Activated CD8-positive, alpha-beta memory T cell treated with anti-CD3 and anti-CD28 coated beads for 36 hours (primary cell): ENCODE results near the gene RNF31. TPM values are rescaled to one million over a fixed set of nuclear protein-coding genes. Genes with fewer than 3 reads are reported as not detected.

Source experiments
- CTCF ChIA-PET: fragments of 350-600 bp; sonication (Branson Sonifier 250); formaldehyde crosslinking; loops from one replicate; lab custom pipeline; 2021; ENCODE audit warnings: antibody characterized with exemption; lab: Charles Lee
- POLR2A ChIA-PET: fragments of 350-600 bp; sonication (Branson Sonifier 250); formaldehyde crosslinking; loops from one replicate; lab custom pipeline; 2021; ENCODE audit warnings: antibody characterized with exemption; lab: Charles Lee
- total RNA-seq, 2 experiments: library from RNA; stranded (reverse); gene quantifications; one replicate each; pipeline ENCODE4 v1.2.3, GENCODE V29; 2021

RNF31 gene
- total RNA-seq, 2 experiments from 2014 or later = 75.5 to 80.8 TPM

DNA sequence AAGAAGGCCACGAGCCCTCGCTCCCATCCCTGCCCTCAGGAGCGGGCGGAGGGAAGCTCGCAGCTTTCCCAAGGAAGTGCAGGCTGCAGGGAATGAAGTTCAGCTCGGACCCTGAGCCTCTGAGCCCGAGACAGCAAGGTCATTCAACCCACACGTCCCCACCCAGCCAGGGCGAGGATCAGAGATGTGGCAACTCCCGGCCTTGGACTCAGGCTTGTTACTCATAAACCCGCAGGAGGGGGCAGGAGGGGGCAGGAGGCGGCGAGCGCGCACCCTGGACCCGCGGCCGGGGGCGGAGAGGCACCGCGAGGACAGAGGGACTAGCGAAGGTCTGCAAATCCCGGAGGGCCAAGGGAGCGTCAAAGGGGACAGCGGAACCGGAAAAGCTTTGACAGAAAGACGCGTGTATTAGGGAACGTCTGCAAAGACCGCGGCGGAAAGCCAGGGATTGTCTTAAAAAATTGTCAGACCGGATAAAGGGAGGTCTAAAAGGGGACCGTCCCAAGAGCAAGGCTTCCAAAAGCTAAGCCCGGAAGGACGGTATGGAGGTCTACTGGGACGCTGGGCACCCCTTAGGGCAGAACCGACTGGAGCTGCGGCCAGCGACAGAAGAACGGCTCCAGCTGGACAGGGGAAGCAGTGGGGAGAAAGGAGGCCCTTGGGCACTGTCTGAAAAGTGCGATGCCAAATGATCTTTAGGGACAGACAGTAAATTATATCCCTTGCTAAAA lies 33.3 kb upstream of the RNF31 start:
- ChIA-PET POLR2A (interaction anchor here (1.0 to 3.6 kb wide), 9 partner anchors 19 to 128 kb away, joined by 3 to 31 read pairs (median 10); partner anchors contain the start of genes CHMP4A, EMC9, IRF9 and PCK2), CTCF (interaction anchor here (0.6 to 3.2 kb wide), 10 partner anchors 14 to 1183 kb away, joined by 3 to 13 read pairs (median 4); partner anchors contain the start of genes EMC9, IRF9, PSME1 and PSME2)

DNA sequence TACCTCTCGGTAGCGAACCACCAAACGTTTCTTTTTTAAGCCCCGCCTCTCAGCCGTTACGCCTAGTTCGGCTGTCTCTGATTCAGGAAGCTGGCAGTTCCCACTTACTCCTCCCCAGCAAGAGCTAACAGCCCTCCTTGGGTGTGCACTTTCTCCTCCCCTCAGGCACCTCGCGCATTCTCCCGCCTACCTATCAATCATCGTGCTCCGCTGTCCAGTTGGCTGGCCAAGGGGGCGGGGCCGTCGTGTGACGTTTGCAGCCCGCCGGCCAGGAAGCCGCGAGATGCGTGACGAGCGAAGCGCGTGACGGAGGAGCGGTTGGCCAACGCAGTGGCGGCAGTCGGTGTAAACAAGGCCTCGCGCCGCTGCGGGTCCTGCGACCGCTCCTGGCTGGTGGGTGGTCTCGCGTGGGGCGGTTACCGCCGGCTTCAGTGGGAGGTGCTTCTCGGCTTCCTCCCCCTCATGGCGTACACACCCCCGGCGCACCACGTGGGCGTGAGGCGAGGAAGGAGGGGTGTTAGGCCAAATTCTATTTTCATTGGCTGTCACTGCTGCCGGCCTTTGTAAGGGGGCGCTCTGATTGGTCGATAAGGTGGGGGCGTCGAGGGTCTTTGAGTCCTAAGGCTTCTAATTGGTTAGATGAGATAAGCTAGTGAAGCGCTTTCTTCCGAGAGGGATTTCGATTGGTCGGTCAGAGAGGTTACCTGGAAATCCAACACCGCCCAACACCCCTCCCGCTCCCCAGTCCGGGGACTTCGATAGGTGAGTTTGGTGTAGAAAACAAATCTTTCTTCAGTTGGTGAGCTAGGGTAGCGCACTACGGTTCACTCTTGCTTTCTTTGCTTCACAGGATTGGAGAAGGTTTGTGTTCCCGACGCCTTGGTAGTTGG lies 32.5 kb upstream of the RNF31 start, which contains the start of the genes DCAF11 and NRL:
TSS of gene DCAF11 (plus strand) at position 246 of the 890 bp plus-strand sequence. CDS start 818 bp downstream, outside the sequence.
TSS of gene NRL (minus strand) at position 418 of the 890 bp plus-strand sequence. CDS start 32,101 bp downstream, outside the sequence.
- CTCF ChIA-PET = interaction anchor here (0.6 to 3.2 kb wide), 12 partner anchors 12 to 218 kb away, joined by 3 to 13 read pairs (median 6); partner anchors contain the start of genes EMC9, IRF9, PSME1 and PSME2
- POLR2A ChIA-PET = interaction anchor here (1.0 to 3.6 kb wide), 10 partner anchors 20 to 128 kb away, joined by 3 to 31 read pairs (median 9); partner anchors contain the start of genes CHMP4A, EMC9, IRF9 and PCK2

DNA sequence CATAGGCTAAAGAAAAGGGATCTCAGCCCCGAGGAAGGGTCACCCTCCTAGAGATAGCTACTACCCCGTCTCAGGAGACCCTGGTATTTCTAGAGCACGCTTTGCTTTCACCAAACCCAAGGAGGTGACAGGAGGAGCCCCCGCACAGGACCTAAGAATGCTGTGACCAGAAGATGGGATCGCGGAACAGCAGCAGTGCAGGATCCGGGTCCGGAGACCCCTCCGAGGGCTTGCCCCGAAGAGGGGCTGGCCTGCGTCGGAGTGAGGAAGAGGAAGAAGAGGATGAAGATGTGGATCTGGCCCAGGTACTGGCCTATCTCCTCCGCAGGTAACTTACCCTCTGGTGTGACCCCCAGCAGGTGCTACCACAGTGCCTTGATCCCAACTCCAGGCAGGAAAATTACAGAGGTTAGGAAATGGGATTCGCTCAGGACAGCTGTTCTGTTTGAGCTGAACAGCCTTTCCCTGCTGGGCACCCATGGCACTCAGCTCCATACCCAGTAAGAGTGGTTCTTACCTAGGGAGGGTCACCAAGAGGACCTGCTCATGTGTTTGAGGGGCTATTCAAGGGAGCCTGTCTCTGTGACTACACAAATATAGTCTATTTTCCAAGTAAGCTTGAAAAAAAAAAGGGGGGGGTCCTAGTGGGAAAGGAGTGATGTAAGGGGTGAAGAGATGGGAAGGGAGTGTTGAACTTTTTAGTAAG lies 31.7 kb upstream of the RNF31 start:
- CTCF ChIA-PET = interaction anchor here (0.6 to 3.2 kb wide), 7 partner anchors 11 to 217 kb away, joined by 3 to 13 read pairs (median 6); partner anchors contain the start of genes IRF9, PSME1, PSME2 and RNF31

DNA sequence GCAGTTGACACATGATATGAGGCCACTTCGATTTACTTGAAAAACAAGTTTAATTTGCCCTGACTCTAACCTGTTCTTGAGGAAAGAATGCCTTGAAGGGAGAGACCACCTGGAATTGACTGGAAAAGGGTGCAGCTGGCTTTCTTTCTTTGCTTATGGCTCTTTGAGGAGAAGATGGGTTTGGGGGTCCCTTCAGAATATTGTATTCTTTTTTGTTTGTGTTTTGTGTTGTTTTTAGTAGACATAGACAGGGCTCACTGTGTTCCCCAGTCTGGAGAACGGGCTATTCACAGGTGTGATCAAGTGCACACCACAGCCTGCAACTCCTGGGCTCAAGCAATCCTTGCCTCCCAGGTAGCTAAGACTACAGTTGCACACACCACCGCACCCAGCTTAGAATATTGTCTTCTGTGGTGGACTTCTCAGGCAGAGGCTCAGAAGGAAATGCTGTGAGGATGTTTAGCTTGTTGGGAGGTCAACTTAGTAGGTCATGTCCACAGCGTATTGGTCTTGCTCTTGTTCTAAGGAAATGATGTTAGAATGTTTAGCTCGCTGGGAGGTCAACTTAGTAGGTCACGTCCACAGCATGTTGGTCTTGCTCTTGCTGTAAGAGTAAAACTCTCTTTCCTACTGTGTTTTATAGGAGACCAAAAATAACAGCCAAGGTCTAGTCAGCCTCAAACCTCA lies 31.0 kb upstream of the RNF31 start:
- POLR2A ChIA-PET = interaction anchor here (1.0 to 3.6 kb wide), 3 partner anchors 20 to 25 kb away, joined by 4 to 31 read pairs (median 24); partner anchors contain the start of genes EMC9, PCK2 and PSME1
- CTCF ChIA-PET = interaction anchor here (1.6 to 3.2 kb wide), 5 partner anchors 11 to 44 kb away, joined by 4 to 13 read pairs (median 6); partner anchors contain the start of genes IRF9, PSME1 and PSME2

More for the DNA sequence above, 31.7 kb upstream of the RNF31 start:
- POLR2A ChIA-PET = interaction anchor here (1.0 to 3.6 kb wide), 8 partner anchors 21 to 98 kb away, joined by 4 to 31 read pairs (median 13); partner anchors contain the start of genes CHMP4A, EMC9, IRF9 and PCK2

DNA sequence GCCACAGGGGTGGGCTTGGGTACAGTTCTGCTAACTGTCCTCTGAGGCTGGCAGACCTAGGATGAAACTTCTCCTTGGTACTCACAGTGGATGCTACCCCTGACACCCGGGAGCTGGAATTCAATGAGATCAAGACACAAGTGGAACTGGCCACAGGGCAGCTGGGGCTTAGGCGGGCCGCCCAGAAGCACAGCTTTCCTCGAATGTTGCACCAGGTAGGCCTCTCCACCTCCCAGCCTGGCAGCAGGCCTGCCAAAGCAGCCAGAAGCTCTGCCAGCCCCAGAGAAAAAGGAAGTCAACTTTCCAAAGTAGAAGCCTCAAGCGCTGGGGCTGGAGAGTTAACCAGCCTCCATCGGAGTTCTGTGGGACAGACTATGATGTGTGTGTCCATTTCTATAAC lies 30.1 kb upstream of the RNF31 start:
- CTCF ChIA-PET = interaction anchor here (0.8 to 1.8 kb wide), 2 partner anchors 22 to 44 kb away, joined by 3 to 4 read pairs; partner anchors contain the start of gene IRF9
- POLR2A ChIA-PET = interaction anchor here (1.5 kb wide), 1 partner anchor 19 kb away, joined by 4 read pairs; the partner anchor contains the start of gene PSME1

DNA sequence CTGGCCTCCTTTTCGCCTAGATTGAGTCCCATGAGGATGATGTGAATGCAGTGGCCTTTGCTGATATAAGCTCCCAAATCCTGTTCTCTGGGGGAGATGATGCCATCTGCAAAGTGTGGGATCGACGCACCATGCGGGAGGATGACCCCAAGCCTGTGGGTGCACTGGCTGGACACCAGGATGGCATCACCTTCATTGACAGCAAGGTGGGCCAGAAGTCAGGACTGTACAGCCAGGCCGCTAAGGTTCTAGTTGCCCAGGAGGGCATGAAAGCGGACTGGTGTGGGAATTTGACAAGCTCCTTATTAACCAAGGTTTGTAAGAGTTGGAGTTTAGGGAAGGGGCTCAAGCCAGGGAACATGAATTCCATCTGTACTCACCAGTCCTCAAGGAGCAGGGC lies 27.6 kb upstream of the RNF31 start:
- CTCF ChIA-PET = interaction anchor here (0.8 to 1.2 kb wide), 2 partner anchors 18 to 43 kb away, joined by 3 read pairs; no protein-coding TSS in a partner anchor
- POLR2A ChIA-PET = no interaction called here

DNA sequence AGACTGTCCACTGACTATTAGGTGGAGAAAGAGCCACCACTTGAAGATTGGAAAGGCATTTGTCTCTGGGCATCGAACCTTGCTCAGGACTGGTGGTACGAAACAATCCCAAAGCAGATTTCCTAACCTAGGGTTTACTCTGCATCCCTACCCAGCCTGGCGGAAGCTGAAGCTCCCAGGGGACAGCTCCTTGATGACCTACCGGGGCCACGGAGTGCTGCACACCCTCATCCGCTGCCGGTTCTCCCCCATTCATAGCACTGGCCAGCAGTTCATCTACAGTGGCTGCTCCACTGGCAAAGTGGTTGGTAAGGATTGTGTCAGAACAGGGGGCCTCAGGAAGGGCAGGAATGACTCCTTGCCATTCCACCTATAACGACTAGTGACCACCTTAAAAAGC lies 26.1 kb upstream of the RNF31 start:
- CTCF ChIA-PET = no interaction called here
- POLR2A ChIA-PET = interaction anchor here (0.6 kb wide), 1 partner anchor 109 kb away, joined by 5 read pairs; no protein-coding TSS in a partner anchor

DNA sequence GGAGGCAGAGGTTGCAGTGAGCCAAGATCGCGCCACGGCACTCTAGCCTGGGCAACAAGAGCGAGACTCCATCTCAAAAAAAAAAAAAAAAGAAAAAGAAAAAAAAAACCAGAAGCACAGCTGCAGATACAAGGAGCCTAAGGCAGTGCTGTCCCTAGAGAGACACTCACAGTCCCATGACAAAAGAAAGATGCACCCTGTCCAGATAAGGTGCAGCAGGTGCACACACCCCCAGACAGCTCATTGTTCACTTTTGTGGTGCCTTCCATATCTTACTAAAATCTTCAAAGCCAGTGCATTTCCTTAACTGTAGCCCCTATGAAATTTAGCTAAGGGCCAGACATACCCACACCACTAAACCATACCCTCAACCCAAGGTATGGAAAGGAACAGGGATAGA lies 24.9 kb upstream of the RNF31 start:
- CTCF ChIA-PET = no interaction called here
- POLR2A ChIA-PET = no interaction called here

DNA sequence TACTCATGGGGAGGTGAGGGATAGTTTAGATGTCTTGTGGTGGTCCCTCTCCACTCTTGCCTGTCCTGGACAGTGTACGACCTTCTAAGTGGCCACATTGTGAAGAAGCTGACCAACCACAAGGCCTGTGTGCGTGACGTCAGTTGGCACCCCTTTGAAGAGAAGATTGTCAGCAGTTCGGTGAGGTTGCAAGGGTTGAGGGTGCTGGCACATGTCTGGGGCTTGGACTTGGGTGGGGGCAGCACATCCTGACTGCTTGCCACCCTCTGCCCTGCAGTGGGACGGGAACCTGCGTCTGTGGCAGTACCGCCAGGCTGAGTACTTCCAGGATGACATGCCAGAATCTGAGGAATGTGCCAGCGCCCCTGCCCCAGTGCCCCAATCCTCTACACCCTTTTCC lies 24.4 kb upstream of the RNF31 start:
- ChIA-PET POLR2A (no interaction called here), CTCF (no interaction called here)

DNA sequence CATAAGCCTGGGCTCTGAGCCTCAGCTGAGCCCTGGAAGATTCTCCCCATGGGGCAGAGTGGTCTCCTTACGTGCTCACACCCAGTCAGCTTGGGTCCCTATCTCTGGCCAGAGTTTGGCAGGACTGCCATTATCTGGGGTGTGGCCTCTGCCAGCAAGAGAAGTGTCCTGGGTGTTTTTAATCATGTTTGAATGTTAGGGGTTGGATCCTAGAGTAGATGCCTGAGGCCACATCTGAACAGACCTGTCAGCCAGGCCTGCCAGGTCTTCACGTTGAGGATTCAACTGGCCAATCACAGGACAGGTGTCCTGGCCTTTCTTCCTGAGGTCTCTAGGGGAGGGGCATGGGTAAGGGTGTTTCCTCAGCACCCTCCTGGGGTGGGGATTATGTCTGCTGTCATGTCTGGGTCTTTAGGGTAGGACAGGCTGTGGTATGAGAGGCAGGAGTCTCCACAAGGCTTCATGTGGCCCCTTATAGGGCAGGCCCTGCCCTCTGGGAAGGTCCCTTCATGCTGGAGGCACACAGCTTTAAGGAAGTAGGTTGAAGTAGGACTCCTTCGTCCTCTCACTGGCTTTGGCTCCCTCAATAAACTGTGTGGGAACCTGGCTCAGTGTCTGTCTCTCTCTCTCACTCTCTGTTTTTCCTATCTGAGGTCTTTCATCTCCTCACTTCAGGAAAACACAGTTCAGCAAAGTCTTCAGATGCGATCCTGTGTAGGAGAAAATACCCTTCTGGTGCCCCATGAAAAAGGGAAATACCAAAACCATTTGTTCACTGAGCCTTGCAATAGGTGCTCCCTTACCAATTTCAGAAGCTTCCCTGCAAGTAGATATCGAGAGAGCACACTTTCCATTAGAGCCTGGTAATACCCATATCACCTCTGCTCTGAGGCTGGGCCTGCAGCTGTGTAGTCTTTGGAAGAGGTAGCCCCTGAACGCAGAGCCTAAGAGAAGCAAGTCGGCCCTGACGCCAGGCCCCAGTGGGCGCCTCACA lies 23.6 kb upstream of the RNF31 start:
- POLR2A ChIA-PET = no interaction called here
- CTCF ChIA-PET = no interaction called here

DNA sequence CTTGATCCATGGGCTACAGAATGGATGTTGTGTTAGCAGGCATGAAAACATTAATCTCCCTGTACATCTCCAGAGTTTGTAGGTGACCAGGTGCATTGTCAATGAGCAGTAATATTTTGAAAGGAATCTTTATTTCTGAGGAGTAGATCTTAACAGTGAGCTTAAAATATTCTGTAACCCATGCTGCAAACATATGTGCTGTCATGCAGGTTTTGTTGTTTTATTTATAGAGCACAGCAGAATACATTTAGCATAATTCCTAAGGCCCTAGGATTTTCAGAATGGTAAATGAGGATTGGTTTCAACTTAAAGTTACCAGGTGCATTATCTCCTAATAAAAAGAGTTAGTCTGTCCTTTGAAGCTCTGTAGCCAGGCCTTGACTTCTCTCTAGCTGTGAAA lies 20.4 kb upstream of the RNF31 start:
- ChIA-PET POLR2A (interaction anchor here (0.9 kb wide), 1 partner anchor 9 kb away, joined by 3 read pairs; the partner anchor contains the start of gene PSME1), CTCF (interaction anchor here (0.6 to 2.2 kb wide), 3 partner anchors 9 to 451 kb away, joined by 3 to 9 read pairs (median 7); partner anchors contain the start of genes DCAF11, NRL and PSME1)

DNA sequence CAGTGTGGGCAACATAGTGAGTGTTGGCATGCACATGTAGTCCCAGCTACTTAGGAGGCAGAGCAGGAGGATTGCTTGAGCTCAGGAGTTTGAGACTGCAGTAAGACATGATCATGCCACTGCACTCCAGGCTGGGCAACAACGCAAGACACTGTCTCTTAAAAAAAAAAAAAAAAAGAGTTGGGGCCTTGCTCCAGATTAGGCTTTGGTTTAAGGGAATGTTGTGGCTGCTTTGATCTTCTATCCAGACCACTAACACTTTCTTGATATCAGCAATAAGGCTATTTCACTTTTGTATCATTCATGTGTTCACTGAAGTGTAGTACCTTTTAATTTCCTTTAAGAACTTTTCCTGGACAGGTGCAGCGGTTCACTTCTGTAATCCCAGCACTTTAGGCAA lies 19.6 kb upstream of the RNF31 start:
- POLR2A ChIA-PET = interaction anchor here (0.9 kb wide), 1 partner anchor 8 kb away, joined by 3 read pairs; the partner anchor contains the start of gene PSME1
- CTCF ChIA-PET = interaction anchor here (0.6 to 2.2 kb wide), 2 partner anchors 12 to 452 kb away, joined by 3 to 9 read pairs; partner anchors contain the start of genes DCAF11 and NRL

DNA sequence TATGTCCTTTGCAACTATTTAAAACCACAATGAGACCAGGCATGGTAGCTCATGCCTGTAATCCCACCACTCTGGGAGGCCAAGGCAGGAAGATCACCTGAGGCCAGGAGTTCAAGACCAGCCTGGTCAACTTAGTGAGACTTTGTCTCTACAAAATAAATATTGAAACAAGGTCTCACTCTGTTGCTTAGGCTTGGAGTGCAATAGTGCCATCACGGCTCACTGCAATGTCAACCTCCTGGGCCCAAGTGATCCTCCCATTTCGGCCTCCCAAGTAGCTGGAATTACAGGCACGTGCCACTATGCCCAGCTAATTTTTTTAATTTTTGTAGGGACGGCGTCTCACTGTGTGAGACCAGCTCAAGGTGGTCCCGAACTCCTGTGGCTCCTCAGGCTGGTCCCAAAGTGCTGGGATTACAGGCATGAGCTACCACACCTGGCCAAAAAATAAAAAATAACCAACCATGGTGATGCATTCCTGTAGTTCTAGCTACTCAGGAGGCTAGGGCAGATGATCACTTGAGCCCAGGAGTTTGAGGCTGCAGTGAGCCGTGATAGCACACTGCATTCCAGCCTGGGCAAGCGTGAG lies 17.8 kb upstream of the RNF31 start:
- ChIA-PET POLR2A (interaction anchor here (0.6 kb wide), 1 partner anchor 1264 kb away, joined by 3 read pairs; no protein-coding TSS in a partner anchor), CTCF (no interaction called here)

DNA sequence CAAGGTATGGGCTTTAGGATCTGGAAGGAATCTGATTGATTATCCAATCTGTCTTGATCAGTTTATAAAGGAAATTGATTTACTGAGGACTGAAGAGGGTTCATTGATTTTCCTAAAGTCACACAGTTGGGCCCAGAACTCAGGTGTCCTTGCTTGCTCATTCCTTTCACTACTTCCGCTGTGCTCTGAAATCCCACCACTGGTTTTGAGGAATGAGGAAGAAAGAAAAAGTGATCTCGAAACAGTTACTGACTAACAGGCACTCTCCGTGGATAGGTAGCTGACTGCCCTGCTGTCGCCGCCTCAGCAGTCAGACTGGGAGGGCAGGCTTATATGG lies 16.9 kb upstream of the RNF31 start, which contains the start of gene FITM1:
TSS of gene FITM1 (plus strand) at position 280 of the 337 bp plus-strand sequence. CDS start 905 bp downstream, outside the sequence.
- ChIA-PET CTCF (no interaction called here), POLR2A (interaction anchor here (0.6 kb wide), 1 partner anchor 21 kb away, joined by 3 read pairs; no protein-coding TSS in a partner anchor)
